GM23338 (cell line): ENCODE data around the gene FHL1.

Experiments used
- CREB1 ChIP-seq: fragments of 250-450 bp; sonication (Bioruptor Pico); IDR thresholded peaks from 2 replicates; pipeline ENCODE4 v1.5.0; 2020; ENCODE audit warnings: low read depth, mild to moderate bottlenecking, moderate library complexity
- EZH2 ChIP-seq: fragments of 200-600 bp; sonication (generic); IDR thresholded peaks from one replicate; pipeline ENCODE4 v1.8.0; 2017; ENCODE audit warnings: antibody characterized with exemption, mild to moderate bottlenecking, low read depth; ENCODE audit not compliant: unreplicated experiment
- JUNB ChIP-seq: IDR thresholded peaks from one replicate; pipeline ENCODE4 v1.6.1; 2016; ENCODE audit warnings: antibody characterized with exemption; ENCODE audit not compliant: unreplicated experiment
- POLR2AphosphoS5 ChIP-seq: IDR thresholded peaks from 2 replicates; pipeline ENCODE4 v1.6.1; 2016; ENCODE audit warnings: antibody characterized with exemption, low read depth
- STAT1 ChIP-seq: IDR thresholded peaks from one replicate; pipeline ENCODE4 v1.6.1; 2016; ENCODE audit warnings: antibody characterized with exemption; ENCODE audit not compliant: unreplicated experiment
- ZNF114 ChIP-seq: fragments of 250-450 bp; sonication (Bioruptor Pico); IDR thresholded peaks from 2 replicates; pipeline ENCODE4 v1.5.0; 2020; ENCODE audit warnings: mild to moderate bottlenecking, moderate library complexity
- ZNF331 ChIP-seq: fragments of 250-450 bp; sonication (Bioruptor Pico); IDR thresholded peaks from 2 replicates; pipeline ENCODE4 v1.5.0; 2020; ENCODE audit warnings: low read depth, mild to moderate bottlenecking, moderate library complexity
- TF ChIP-seq, protein P1 (sequence below), 2 experiments: fragments of 200-600 bp in 1 of 2; sonication (generic) in 1 of 2; conservative IDR thresholded peaks; 2 replicates each; pipeline versions ENCODE4 v1.5.1 to v1.6.1; 2016 to 2017; ENCODE audit warnings: antibody characterized with exemption in 2 of 2, low read depth in 2 of 2, mild to moderate bottlenecking in 2 of 2, moderate library complexity in 1 of 2
- TF ChIP-seq, protein P2 (sequence below): IDR thresholded peaks from one replicate; pipeline ENCODE4 v1.6.1; 2018; ENCODE audit warnings: antibody characterized with exemption; ENCODE audit not compliant: unreplicated experiment
- TF ChIP-seq, protein P3 (sequence below): IDR thresholded peaks from 2 replicates; pipeline ENCODE4 v1.6.1; 2016; ENCODE audit warnings: antibody characterized with exemption

DNA sequence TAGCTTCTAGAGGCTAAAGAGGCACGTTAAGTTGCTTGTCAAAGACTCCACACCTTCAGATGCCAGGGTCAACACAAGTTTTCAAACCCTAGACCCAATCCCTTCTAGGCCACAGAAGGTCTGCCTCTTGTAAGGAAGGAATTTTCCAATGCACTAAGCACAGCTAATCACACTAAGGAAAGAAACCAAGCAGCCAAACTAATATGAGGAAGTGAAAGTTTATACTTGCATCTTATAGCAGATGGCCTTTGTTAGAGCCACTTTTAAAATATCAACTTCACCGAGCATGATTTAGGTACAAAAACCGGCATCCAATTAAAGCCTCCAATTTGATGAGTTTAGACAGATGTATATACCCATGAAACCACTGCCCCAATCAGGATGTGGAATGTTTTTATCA lies 9.9 kb downstream of the FHL1 start:
- TF ChIP-seq EZH2 (no peak), ZNF331 (no peak), POLR2AphosphoS5 (no peak), CREB1 (CRISPR knock-in tag) (no peak), STAT1 (no peak), ZNF114 (CRISPR knock-in tag) (no peak), JUNB (no peak)
- TF ChIP-seq, protein P1, sequence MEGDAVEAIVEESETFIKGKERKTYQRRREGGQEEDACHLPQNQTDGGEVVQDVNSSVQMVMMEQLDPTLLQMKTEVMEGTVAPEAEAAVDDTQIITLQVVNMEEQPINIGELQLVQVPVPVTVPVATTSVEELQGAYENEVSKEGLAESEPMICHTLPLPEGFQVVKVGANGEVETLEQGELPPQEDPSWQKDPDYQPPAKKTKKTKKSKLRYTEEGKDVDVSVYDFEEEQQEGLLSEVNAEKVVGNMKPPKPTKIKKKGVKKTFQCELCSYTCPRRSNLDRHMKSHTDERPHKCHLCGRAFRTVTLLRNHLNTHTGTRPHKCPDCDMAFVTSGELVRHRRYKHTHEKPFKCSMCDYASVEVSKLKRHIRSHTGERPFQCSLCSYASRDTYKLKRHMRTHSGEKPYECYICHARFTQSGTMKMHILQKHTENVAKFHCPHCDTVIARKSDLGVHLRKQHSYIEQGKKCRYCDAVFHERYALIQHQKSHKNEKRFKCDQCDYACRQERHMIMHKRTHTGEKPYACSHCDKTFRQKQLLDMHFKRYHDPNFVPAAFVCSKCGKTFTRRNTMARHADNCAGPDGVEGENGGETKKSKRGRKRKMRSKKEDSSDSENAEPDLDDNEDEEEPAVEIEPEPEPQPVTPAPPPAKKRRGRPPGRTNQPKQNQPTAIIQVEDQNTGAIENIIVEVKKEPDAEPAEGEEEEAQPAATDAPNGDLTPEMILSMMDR (conservative IDR thresholded peaks at IDR 0.05; ENCODE audit: low read depth in 2 of 2): no peak
- TF ChIP-seq, protein P2, sequence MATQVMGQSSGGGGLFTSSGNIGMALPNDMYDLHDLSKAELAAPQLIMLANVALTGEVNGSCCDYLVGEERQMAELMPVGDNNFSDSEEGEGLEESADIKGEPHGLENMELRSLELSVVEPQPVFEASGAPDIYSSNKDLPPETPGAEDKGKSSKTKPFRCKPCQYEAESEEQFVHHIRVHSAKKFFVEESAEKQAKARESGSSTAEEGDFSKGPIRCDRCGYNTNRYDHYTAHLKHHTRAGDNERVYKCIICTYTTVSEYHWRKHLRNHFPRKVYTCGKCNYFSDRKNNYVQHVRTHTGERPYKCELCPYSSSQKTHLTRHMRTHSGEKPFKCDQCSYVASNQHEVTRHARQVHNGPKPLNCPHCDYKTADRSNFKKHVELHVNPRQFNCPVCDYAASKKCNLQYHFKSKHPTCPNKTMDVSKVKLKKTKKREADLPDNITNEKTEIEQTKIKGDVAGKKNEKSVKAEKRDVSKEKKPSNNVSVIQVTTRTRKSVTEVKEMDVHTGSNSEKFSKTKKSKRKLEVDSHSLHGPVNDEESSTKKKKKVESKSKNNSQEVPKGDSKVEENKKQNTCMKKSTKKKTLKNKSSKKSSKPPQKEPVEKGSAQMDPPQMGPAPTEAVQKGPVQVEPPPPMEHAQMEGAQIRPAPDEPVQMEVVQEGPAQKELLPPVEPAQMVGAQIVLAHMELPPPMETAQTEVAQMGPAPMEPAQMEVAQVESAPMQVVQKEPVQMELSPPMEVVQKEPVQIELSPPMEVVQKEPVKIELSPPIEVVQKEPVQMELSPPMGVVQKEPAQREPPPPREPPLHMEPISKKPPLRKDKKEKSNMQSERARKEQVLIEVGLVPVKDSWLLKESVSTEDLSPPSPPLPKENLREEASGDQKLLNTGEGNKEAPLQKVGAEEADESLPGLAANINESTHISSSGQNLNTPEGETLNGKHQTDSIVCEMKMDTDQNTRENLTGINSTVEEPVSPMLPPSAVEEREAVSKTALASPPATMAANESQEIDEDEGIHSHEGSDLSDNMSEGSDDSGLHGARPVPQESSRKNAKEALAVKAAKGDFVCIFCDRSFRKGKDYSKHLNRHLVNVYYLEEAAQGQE: no peak
- TF ChIP-seq, protein P3, sequence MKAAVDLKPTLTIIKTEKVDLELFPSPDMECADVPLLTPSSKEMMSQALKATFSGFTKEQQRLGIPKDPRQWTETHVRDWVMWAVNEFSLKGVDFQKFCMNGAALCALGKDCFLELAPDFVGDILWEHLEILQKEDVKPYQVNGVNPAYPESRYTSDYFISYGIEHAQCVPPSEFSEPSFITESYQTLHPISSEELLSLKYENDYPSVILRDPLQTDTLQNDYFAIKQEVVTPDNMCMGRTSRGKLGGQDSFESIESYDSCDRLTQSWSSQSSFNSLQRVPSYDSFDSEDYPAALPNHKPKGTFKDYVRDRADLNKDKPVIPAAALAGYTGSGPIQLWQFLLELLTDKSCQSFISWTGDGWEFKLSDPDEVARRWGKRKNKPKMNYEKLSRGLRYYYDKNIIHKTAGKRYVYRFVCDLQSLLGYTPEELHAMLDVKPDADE: no peak
